ENCODE results near the gene BPI. TPM values are rescaled to one million over a fixed set of nuclear protein-coding genes. Genes with fewer than 3 reads are reported as not detected.

The BPI gene
- total RNA-seq, 1 experiment from 2014 or later = not detected

DNA sequence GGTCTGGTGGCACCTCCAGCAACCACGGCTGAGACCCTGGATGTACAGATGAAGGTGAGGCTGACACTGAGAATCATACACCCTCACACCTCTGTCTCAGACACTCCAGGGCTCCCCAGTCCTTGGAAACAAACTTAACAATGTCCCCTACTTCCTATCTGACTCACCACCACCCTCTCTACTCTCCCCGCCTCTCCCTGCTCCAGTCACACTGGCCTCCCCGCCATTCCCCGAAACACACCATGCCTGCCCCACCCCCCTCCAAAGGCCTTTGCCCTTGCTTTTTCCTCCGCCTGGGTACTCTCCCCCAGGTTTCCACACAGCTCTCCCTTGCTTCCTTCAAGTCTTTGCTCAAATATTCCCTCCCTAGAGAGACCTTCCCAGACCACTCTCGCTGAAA is 16.3 kb downstream of the BPI start:
- no peaks in the 10 kb centered on the region for H3K4me1 ChIP-seq (ENCODE audit: control insufficient read depth, insufficient read depth, low read length)
- ChIA-PET POLR2A (interaction anchor here (0.7 kb wide), 1 partner anchor 123 kb away, joined by 10 read pairs; no protein-coding TSS in a partner anchor), CTCF (interaction anchor here (0.5 kb wide), 1 partner anchor 1296 kb away, joined by 4 read pairs; no protein-coding TSS in a partner anchor)
- in situ Hi-C loops (cut with HindIII; ENCODE audit: low pct_unique_long_range_greater_than_20kb, low sequenced_read_pairs) (no loop called here), intact Hi-C loops (cut with micrococcal nuclease; ENCODE audit: unreplicated experiment) (loop anchor here (10.0 kb wide), 1 partner anchor 265 kb away; no protein-coding TSS in a partner anchor)
- no peak overlapping the region for H3K4me3 ChIP-seq (ENCODE audit: low read depth in 2 of 2, low read length in 2 of 2)
- ATAC-seq (no peak), DNase-seq (ENCODE audit: low read depth, low spot score) (no peak)
- peaks cover 3% of the 10 kb centered on the region for H3K27me3 ChIP-seq (ENCODE audit: control insufficient read depth, insufficient read depth, low read length)
- TF ChIP-seq TCF7L2 (IDR thresholded peaks at IDR 0.05; ENCODE audit: low read depth, low read length) = no peak
- TF ChIP-seq POLR2AphosphoS5 (IDR thresholded peaks at IDR 0.05; ENCODE audit: low read depth, low read length) = no peak
- TF ChIP-seq, protein P1, sequence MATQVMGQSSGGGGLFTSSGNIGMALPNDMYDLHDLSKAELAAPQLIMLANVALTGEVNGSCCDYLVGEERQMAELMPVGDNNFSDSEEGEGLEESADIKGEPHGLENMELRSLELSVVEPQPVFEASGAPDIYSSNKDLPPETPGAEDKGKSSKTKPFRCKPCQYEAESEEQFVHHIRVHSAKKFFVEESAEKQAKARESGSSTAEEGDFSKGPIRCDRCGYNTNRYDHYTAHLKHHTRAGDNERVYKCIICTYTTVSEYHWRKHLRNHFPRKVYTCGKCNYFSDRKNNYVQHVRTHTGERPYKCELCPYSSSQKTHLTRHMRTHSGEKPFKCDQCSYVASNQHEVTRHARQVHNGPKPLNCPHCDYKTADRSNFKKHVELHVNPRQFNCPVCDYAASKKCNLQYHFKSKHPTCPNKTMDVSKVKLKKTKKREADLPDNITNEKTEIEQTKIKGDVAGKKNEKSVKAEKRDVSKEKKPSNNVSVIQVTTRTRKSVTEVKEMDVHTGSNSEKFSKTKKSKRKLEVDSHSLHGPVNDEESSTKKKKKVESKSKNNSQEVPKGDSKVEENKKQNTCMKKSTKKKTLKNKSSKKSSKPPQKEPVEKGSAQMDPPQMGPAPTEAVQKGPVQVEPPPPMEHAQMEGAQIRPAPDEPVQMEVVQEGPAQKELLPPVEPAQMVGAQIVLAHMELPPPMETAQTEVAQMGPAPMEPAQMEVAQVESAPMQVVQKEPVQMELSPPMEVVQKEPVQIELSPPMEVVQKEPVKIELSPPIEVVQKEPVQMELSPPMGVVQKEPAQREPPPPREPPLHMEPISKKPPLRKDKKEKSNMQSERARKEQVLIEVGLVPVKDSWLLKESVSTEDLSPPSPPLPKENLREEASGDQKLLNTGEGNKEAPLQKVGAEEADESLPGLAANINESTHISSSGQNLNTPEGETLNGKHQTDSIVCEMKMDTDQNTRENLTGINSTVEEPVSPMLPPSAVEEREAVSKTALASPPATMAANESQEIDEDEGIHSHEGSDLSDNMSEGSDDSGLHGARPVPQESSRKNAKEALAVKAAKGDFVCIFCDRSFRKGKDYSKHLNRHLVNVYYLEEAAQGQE (IDR thresholded peaks at IDR 0.05; ENCODE audit: insufficient read depth in 1 of 2, low read depth in 2 of 2, low read length in 1 of 2) = no peak
- TF ChIP-seq SIN3A (IDR thresholded peaks at IDR 0.05; ENCODE audit: borderline replicate concordance, insufficient read depth, low read depth, low read length) = no peak
- TF ChIP-seq, protein P2, sequence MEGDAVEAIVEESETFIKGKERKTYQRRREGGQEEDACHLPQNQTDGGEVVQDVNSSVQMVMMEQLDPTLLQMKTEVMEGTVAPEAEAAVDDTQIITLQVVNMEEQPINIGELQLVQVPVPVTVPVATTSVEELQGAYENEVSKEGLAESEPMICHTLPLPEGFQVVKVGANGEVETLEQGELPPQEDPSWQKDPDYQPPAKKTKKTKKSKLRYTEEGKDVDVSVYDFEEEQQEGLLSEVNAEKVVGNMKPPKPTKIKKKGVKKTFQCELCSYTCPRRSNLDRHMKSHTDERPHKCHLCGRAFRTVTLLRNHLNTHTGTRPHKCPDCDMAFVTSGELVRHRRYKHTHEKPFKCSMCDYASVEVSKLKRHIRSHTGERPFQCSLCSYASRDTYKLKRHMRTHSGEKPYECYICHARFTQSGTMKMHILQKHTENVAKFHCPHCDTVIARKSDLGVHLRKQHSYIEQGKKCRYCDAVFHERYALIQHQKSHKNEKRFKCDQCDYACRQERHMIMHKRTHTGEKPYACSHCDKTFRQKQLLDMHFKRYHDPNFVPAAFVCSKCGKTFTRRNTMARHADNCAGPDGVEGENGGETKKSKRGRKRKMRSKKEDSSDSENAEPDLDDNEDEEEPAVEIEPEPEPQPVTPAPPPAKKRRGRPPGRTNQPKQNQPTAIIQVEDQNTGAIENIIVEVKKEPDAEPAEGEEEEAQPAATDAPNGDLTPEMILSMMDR (IDR thresholded peaks at IDR 0.05) = no peak
- no peaks in the 10 kb centered on the region for H3K9me3 ChIP-seq (ENCODE audit: control insufficient read depth, insufficient read depth, low read depth, low read length)
- H3K27ac ChIP-seq (ENCODE audit: low read length) = no peak overlapping the region
- BruUV-seq (replicated peaks) = no TSS peak
- no peaks in the 10 kb centered on the region for H3K36me3 ChIP-seq (ENCODE audit: control insufficient read depth, insufficient read depth, low read length)

DNA sequence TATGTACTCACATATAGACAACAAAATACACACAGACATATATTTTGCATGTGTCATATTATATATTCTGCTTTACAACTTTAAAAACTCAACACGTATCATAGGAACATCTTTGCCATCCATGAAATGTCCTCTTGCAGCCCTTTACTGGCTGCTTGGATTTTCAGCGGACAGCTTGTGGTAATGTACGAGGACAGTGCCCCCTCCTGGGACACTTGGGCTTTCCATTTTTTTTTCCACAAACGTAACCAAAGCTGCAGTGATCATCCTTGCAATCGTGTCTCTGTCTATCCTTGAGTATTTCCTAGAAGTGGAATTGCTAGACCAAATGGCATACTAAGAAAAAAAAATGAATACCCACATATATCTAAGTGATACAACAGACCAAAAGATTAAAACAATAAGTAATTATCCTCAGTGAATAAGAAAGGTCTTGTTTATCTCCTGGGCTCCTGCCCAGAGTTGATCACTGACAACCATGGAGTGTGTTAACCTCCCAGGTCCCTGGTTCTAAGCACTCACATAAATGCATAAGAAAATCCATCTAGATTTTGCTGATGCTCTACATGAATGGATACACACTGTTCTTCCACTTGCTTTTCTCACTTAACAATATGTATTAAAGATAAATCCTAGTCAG is 18.1 kb downstream of the BPI start:
- TF ChIP-seq, protein P2 (IDR thresholded peaks at IDR 0.05) = peak; percentile 87
- TF ChIP-seq POLR2AphosphoS5 (IDR thresholded peaks at IDR 0.05; ENCODE audit: low read depth, low read length) = no peak
- TF ChIP-seq TCF7L2 (IDR thresholded peaks at IDR 0.05; ENCODE audit: low read depth, low read length) = no peak
- TF ChIP-seq, protein P1 (IDR thresholded peaks at IDR 0.05; ENCODE audit: insufficient read depth in 1 of 2, low read depth in 2 of 2, low read length in 1 of 2) = no peak
- no peak for TF ChIP-seq SIN3A (IDR thresholded peaks at IDR 0.05; ENCODE audit: borderline replicate concordance, insufficient read depth, low read depth, low read length)
- BruUV-seq (replicated peaks) = no TSS peak
- Histone ChIP-seq H3K4me3 (ENCODE audit: low read depth in 2 of 2, low read length in 2 of 2) (no peak overlapping the region), H3K36me3 (ENCODE audit: control insufficient read depth, insufficient read depth, low read length) (no peaks in the 10 kb centered on the region), H3K4me1 (ENCODE audit: control insufficient read depth, insufficient read depth, low read length) (no peaks in the 10 kb centered on the region), H3K9me3 (ENCODE audit: control insufficient read depth, insufficient read depth, low read depth, low read length) (no peaks in the 10 kb centered on the region), H3K27ac (ENCODE audit: low read length) (no peak overlapping the region), H3K27me3 (ENCODE audit: control insufficient read depth, insufficient read depth, low read length) (peaks cover 3% of the 10 kb centered on the region)
- POLR2A ChIA-PET = interaction anchor here (0.5 kb wide), 1 partner anchor 260 kb away, joined by 9 read pairs; no protein-coding TSS in a partner anchor
- intact Hi-C loops (cut with micrococcal nuclease; ENCODE audit: unreplicated experiment) = loop anchor here (2.0 to 10.0 kb wide), 2 partner anchors 93 to 267 kb away; no protein-coding TSS in a partner anchor
- in situ Hi-C loops (cut with HindIII; ENCODE audit: low pct_unique_long_range_greater_than_20kb, low sequenced_read_pairs) = no loop called here
- DNase-seq (ENCODE audit: low read depth, low spot score) (no peak), ATAC-seq (peak; percentile 84)
- CTCF ChIA-PET = interaction anchor here (0.6 to 0.8 kb wide), 6 partner anchors 10 to 1499 kb away, joined by 3 to 10 read pairs (median 3); no protein-coding TSS in a partner anchor

Data from Panc1 (cell line).